ENCODE measurements around the gene NDUFS2. TPM values are rescaled to one million over a fixed set of nuclear protein-coding genes. Genes with fewer than 3 reads are reported as not detected.

NDUFS2 gene
- total and polyA plus RNA-seq, 9 of the 15 experiments (the other 6 are each of a cell fraction or from before 2014, with no cell fraction given) = 70.0 to 176 (median 141) TPM

GRCh38 chr1:161250829-161251228 is 48.7 kb downstream of the NDUFS2 start:
- BruUV-seq (replicated peaks) = no TSS peak
- Histone ChIP-seq H3K79me2 (ENCODE audit: control insufficient read depth, insufficient read depth, low read length) (no peaks in the 10 kb centered on the region), H2AFZ (ENCODE audit: low read depth, low read length) (no peak overlapping the region), H4K20me1 (replicated peaks; ENCODE audit: control insufficient read depth, insufficient read depth, low read length) (no peaks in the 10 kb centered on the region), H3K4me1 (replicated peaks in 1 of 2; ENCODE audit: control insufficient read depth in 2 of 2, insufficient read depth in 2 of 2, low read length in 2 of 2) (no peaks in the 10 kb centered on the region), H3K9me1 (ENCODE audit: control insufficient read depth, insufficient read depth, low read length) (no peaks in the 10 kb centered on the region), H3K27me3 (ENCODE audit: control insufficient read depth in 2 of 2, insufficient read depth in 2 of 2, low read length in 2 of 2) (no peaks in the 10 kb centered on the region), H3K9me3 (replicated peaks; ENCODE audit: control insufficient read depth, insufficient read depth, low read depth, low read length) (no peaks in the 10 kb centered on the region), H3K9ac (ENCODE audit: insufficient read depth in 1 of 2, low read depth in 2 of 2, low read length in 2 of 2) (no peak overlapping the region), H3K4me2 (ENCODE audit: insufficient read depth, low read length) (no peak overlapping the region), H3K4me3 (no peak overlapping the region), H3K36me3 (ENCODE audit: control insufficient read depth, insufficient read depth, low read length) (no peaks in the 10 kb centered on the region), H3K27ac (ENCODE audit: extremely low read depth, low read depth, low read length) (no peak overlapping the region)
- DNase-seq (ENCODE audit: extremely low read depth in 1 of 4, low spot score in 3 of 4) = no peak
- ATAC-seq = no peak
- no peak for TF ChIP-seq HDAC6 (IDR thresholded peaks at IDR 0.05; ENCODE audit: low read depth, low read length)
- no peak for TF ChIP-seq ZNF589 (CRISPR knock-in tag; IDR thresholded peaks at IDR 0.05; ENCODE audit: low read depth)
- TF ChIP-seq ESRRA (IDR thresholded peaks at IDR 0.05; ENCODE audit: borderline replicate concordance, low read depth) = no peak
- no peak for TF ChIP-seq NCOA1 (IDR thresholded peaks at IDR 0.05; ENCODE audit: low read depth)
- TF ChIP-seq PKNOX1 (IDR thresholded peaks at IDR 0.05) = no peak
- no peak for TF ChIP-seq HNRNPH1 (optimal IDR thresholded peaks at IDR 0.05; ENCODE audit: low read depth, low read length)
- TF ChIP-seq SAFB2 (IDR thresholded peaks at IDR 0.05; ENCODE audit: borderline replicate concordance, low read depth, low read length, severe bottlenecking) = no peak
- TF ChIP-seq HDAC2 (IDR thresholded peaks at IDR 0.05) = no peak
- TF ChIP-seq SMAD3 (CRISPR knock-in tag; conservative IDR thresholded peaks at IDR 0.05) = no peak
- in situ Hi-C loops (cut with MboI) (no loop called here), intact Hi-C loops (cut with micrococcal nuclease) (no loop called here)
- CTCF ChIA-PET (ENCODE audit: low intra/inter-chr PET ratio) = no interaction called here
- POLR2A ChIA-PET = interaction anchor here (1.4 to 1.8 kb wide), 2 partner anchors 15 to 16 kb away, joined by 3 to 7 read pairs; no protein-coding TSS in a partner anchor
- 27% methylated on average over 7 of the region's 7 CpGs for WGBS (ENCODE audit: insufficient coverage, low coverage, missing lambda C conversion rate)
- no peak for FAIRE-seq
